ENCODE measurements around the gene FYB1.

Gene FYB1

DNA sequence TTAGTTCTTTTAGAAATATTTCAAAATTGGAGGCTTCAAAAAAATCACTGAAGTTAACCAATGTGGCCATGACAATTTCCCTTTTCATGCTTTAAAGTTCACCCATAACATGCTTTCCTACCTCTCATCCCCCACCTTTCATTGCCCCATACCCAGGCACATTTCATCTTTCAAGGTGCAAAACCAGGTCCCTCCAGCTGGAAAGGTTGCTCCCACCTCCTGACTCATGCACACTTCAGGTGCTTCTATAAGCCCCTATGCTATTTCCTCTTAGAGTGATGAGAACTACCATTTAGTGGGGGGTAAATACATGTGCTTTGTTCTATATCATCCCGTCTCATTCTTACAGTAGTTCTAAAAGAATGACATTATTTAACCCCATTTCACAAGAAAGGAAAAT is 15.4 kb downstream of the FYB1 start:
- no peak for DNase-seq (ENCODE audit: low read depth, low spot score)

DNA sequence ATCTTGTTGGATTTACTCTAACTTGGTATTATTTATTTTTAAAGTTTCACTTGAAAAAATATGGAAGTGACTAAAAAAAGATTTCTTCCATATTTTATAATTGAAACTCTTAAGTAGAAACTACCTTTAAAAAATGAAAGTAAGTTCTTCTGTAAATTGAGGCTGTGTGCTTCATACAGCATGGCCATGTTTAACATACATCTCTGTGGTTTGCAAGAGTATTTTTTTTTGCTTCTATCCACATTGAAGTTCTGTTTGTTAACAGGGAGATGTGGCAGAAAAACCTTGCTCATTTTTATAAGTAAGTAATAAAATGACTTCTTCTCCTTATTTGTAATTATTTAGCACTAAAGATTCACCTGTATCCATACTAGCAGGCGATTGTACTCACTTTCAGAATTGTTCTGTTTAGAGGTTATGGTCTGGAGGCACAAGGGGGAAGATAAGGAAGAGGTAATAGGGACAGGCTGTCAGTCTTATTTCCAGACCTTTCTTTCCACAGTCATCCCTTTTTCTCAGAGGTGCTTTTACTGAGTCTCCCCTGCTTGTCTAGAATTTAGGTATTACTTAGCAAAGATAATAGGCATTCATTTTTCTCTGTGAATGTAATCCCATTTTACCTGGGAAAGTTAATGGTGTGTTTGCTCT is 16.0 kb downstream of the FYB1 start:
- no peak for DNase-seq (ENCODE audit: low read depth, low spot score)

DNA sequence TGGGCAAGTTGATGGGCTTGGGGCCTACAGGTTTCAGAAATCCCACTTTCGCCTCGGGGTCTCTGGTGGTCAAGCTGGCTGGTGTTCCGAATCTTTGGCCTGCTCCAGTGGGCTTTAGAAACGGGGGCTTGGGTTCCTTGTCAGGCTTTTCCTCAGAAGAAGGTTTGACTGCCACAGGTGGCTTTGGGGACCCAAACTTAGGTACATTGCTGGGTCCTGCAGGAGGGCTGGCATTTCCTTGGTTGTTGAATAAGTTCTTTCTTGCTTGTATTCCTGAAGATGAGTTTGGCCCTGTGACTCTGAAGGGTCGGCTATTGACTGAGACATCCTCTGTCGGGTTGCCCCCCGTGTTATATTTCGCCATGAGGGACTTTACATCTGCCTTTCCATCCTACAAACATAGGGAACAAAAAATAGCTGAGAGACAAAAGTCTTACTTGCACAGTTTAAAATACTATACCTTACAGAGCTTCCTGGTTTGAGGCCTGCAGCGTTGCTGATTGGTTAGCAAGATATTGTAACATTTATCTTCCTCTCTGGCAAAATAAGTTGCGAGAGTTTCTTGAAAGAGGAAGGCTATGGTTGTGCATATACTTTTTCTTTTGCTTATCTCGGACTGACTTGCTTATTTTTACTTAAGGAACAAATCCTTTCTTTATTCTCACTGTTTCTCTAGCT is 16.6 kb downstream of the FYB1 start:
- no peak for DNase-seq (ENCODE audit: low read depth, low spot score)

DNA sequence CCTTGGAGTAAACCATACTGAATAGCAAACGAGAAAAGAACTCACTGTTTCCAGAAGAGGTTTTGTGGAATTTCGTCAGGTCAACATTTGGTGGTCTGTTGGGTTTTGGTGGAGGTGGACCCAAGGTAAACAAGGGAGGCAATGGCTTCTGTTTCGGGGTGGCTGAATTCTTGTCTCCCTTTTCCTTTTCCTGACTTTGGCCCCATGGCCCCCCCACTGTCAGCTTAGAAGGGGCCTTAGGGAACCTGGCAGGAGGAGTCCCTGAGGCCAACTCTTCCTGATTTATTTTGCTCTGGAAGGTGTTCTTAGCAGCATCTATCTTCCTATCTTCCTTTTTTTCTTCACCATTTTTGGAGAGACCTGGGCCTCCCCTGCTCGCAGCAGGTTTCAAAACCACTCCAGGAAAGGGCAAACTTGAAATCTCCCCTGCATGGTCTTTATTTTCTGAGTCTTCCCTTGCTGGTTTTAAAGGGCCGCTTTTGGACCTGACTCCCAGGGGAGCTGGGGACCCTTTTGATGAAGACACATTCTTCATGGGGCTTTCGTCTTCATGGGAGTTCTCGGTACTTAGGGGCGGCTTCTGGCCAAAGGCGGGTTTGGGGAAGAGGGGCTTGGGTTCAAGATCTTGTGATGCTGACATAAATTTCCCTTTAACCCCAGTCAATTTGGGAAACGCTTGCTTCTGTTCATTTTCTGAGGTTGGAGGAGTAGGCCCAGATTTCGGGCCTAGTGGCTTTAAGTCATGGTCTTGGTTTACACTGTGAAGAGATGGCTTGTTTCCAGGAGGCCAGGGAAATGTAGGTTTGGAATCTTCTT is 17.4 kb downstream of the FYB1 start:
- DNase-seq (ENCODE audit: low read depth, low spot score): no peak

DNA sequence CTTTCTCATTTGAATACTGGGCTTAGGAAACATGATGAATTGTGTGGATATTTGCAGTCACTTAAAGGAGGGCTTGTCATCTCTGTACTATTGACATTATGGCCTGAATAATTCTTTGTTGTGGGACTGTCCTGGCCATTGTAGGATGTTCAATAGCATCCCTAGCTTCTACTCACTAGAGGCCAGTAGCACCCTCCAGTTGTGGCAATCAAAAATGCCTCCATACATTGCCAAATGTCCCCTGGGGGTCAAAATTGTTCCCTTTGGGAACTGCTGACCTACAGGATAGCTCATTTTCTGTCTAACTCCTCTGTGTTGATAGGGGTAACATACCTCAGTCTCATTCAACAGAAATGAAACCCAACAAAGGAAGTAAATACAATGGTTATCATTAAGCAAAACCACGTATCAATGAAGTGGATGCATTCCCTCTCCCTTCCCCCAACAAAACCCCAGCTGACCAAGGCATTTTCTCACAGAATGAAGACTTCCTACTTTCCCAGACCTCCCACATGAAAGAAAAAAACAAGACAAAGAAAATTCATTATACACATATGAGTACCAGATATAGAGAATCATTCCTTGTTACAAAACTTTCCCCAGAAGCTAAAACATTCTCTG is 18.1 kb downstream of the FYB1 start:
- DNase-seq (ENCODE audit: low read depth, low spot score): no peak

DNA sequence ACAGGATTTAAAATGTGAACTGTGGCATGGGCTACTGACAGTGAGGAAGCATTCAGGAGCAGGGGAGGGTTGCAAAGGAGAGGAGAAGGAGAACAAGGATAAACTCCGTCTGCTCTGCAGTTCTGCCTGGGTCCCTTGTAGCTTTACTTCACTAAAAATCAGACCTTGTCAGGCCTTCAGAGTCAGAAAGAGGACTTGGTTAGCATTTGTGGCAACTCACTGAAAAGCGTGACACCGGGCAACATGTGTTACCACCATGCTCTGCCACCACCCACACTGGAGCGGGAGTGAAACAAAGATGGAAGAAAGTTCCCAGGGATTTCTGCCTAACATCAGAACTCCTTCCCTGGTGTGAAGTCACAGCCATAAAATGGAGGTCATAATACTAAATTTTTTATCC is 19.3 kb downstream of the FYB1 start:
- no peak for DNase-seq (ENCODE audit: low read depth, low spot score)

DNA sequence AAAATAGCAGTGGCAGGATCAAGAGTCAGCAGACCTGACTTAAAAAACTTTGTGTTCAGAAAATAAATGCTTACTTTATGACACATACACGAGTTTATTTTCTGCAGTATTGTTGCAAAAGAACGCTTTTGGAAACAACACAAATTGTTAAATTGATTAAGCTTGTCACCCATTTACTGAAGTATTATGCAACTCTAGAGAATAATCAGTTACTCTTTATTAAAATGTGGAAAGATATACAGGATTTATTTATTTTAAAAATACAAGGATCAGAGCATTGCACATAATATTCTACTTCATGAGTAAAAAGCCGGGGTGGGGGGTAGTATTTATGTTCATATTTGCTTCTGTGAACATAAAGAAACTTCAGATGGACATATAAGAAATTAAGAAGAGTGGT is 20.0 kb downstream of the FYB1 start:
- no peak for DNase-seq (ENCODE audit: low read depth, low spot score)

DNA sequence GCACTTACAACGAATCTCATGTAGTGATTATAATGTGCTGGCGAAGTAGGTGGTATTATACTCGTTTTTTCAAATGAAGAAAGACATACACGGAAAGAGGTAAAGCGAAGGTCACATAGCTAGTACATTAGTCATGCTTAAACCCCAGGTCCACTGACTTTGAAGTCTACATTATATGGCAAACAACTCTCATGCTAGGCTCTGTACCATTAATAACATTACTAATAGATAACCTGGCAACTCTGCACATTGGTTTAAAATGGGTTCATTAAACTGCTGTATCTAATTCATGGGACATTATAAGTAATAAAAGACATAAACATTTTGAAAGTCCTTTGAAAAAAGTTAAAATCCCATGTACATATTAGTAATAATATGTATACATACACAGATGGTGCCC is 21.2 kb downstream of the FYB1 start:
- DNase-seq (ENCODE audit: low read depth, low spot score): no peak

DNA sequence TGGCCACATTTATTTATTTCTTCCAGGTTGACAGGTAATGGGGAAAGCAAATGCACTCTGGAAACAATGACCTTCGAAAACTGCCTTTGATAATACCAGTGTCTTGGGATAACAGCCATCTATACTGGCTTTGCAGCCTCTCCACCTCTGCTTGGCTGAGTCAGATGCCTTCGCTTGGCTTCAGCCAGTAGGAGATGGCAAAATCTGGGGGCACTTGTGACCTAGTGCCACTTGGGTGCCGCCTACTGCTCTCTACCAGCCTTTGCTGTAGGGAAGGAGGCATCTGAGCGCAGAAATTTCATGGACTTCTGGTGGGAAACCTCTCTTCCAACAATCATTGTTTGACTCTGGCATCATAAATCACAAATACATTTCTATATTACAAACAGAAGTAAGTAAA is 21.8 kb downstream of the FYB1 start:
- DNase-seq (ENCODE audit: low read depth, low spot score): no peak

DNA sequence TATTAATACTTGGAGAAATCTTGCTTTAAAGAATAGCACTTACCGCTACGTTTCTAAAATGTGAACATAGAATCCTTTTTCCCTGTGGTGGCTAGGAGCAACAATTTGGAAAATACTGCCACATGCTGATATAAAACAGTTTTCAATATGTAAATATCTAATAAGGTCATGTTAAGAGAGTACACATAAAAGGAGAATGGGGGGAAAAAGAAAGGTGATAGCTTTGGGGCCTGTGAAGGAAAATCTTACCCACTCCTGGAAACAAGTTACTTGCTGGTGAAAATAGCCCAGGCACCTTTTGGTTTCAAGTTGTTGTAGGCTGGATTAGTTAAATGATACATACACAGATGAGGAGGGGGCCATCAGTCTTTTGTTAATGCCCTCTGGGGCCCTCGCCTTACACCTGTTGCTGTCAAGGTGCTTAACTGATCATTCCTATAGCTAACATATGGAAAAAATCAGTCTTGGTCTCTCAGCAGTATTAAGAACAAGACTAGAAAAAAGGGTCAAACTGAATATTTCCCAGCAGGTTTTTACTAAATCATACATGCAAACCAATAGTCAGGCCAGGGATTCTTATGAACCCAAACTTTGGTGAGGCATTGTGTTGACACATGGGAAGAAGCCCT is 24.1 kb downstream of the FYB1 start:
- no peak for DNase-seq (ENCODE audit: low read depth, low spot score)

DNA sequence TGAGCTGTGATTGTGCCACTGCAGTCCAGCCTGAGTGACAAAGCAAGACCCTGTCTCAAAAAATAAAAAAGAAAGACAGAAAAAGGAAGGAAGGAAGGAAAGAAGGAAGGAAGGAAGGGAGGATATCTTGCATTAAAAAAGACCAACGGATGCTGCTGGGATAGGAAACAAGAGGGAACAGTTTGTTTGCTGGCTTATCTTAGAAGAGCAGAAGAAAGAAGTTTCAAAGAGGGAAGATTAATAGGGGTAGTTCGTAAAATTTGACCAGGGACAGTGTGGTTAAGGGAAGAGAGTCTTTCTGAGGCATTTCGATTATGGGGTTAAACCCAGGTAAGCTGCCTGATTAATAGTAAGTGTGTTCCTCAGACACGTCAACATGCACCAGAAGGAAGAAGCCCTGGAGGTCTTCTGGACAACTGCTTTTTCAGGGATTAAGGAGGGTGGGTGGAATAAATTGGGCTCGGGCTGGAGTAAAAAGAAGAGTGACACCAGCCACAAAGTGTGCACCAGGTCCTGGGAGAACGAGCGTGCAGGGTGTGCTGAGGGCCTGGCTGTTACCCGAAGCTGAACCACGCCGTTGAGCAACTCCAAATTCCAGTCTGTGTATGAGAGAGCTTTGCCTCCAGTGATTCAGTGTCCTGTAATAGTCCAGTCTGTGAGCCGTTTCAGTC is 24.8 kb downstream of the FYB1 start:
- no peak for DNase-seq (ENCODE audit: low read depth, low spot score)

DNA sequence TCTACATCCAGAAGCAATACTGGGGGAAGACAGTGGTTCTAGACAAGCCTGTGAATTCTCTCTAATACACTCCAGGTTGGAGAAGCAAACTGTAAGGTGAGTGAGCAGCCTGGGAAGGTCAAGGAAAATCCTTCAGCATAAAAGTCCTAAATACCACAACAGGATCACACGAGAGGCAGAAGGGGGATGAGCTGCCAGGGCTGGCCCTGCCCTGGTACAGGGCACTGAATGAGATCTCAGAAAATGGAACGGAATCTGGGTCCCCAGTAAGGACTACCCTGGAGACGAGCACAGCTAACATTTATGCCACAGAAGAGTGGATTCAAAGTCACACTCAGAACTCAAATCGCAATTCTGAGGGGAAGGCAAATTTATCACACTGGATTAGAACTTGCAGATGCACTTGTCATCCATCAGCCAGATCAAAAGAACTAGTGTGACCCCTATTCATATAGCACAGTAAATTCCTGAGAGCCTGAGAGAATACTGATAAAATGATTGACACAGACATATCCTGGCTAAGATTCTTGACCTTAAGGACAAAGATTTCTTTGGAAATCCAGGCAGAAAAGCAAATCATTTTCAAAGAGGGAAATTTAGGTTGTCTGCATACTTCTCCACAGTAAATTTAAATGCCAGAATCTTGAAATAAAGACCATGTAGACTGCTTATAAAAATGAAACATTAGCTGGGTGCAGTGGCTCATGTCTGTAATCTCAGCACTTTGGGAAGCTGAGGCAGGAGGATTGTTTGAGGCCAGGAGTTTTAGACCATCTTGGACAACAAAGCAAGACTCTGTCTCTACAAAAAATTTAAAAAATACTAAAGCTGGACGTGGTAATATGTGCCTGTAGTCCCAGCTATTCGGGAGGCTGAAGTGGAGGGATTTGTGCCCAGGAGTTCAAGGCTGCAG is 25.6 kb downstream of the FYB1 start:
- DNase-seq (ENCODE audit: low read depth, low spot score): no peak

DNA sequence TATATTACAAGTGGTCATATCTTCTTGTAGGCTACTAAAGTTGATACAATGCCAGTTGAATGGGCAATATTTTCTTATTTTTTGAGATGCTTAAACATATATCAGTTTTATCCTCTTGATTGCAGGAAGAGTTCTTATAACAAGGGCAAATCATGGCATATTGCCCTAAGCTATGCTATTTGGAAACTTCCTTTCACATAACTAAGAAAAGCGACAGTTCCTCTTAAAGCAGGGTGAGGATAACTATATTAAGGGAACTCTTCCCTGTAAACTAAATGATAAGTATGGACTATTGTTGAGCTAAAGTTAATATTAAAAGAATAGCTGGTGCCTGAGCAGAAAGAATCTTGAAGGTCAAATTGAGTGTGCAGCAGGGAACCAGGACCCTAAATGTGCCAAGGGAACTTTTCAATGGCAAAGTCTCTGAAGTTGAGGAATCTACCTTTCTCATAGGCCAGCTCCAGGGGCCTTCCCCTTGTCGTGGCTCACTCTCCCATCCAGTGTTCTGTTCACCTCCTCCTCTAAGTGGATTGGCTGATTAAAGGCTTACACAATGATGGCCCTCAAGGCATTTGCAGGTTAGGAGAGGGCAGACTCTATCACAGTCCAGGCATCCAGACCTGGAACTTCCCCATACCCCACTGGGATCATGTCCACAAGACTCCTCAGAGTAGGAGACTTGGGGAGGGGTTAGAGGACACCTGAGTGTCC is 26.8 kb downstream of the FYB1 start:
- no peak for DNase-seq (ENCODE audit: low read depth, low spot score)

DNA sequence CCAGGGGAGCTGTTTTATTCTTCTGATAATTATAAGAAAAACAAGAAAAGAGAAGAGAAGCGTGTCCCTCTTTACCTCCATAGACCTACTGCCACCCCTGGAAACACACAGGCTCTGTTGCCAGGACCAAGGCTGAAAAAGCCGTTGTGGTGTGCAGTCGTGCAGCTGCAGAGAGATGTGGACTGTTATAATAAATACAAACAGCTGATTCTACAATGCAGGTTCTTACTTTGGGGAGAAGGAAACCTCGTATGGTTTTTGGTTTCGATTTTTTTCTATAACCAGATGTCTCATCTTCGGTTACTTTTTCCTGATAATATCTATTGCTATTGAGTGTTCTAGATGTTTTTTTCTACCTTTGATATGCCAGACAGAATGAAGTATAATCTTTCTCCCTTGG is 28.1 kb downstream of the FYB1 start:
- DNase-seq (ENCODE audit: low read depth, low spot score): no peak

DNA sequence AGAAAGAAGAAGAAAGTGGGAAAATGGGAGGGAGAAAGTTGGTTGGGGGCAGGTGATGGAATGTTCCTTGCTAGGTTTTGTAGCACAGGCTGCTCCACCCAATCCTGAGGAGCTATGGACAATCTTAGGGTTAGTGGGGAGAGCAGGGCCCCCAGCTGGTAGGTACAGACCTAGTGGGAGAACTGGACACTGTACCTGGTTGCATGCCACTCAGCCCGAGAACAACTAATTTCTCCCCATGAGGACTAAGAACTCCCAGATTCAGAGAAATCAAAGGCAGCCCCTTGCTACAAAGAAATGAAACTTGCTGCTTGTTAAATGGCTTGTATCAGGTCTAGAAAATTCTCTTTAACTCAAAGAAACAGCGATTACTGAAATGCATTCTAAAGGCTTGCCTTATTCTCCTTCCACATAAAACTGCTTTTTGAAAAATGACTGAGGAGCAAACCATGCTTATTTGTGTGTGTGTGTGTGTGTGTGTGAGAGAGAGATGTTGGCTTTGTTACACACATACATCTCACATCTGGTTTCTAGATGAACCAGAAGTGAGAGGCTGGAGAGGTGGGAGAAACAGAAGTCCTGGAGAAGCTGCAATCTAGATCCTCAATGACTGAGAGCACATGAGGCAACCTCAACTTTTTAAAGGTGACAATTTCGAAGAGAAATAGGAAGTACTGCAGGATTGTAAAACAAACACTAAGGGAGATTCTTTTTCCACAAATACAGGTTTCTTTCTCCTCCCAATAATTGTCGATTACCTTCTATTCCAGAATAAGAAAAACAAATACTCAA is 28.9 kb downstream of the FYB1 start:
- no peak for DNase-seq (ENCODE audit: low read depth, low spot score)

DNA sequence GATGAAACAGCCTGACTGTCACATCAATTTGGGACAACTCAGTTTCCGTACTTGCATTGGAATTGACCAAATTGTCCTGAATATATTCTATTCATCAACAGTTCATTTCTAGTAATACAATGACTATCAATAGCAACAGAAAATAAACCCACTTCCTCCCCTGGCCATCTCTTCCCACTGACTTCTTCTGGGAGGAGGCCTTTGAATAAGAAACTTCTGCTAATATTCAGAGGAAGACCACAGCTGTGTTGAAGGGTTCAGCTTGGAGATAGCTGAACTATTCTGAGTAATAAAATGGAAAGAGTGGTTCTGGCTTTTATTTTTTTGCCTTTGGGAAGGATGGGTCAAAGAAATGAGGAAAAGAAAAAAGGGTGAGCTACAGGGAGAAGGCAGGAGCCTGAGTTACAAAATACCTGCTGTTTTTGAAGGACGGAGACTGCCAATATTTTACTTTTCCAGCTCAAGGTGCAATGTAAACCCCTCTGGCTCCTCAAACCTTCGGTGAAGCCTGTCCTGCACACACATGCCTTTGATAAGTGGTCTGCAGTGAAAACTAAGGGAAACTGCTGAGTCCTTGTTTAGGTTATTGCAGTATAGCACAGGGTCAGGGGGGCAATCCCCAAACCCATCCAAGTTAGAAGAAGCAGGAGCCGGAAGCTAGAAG is 29.9 kb downstream of the FYB1 start:
- DNase-seq (ENCODE audit: low read depth, low spot score): no peak

DNA sequence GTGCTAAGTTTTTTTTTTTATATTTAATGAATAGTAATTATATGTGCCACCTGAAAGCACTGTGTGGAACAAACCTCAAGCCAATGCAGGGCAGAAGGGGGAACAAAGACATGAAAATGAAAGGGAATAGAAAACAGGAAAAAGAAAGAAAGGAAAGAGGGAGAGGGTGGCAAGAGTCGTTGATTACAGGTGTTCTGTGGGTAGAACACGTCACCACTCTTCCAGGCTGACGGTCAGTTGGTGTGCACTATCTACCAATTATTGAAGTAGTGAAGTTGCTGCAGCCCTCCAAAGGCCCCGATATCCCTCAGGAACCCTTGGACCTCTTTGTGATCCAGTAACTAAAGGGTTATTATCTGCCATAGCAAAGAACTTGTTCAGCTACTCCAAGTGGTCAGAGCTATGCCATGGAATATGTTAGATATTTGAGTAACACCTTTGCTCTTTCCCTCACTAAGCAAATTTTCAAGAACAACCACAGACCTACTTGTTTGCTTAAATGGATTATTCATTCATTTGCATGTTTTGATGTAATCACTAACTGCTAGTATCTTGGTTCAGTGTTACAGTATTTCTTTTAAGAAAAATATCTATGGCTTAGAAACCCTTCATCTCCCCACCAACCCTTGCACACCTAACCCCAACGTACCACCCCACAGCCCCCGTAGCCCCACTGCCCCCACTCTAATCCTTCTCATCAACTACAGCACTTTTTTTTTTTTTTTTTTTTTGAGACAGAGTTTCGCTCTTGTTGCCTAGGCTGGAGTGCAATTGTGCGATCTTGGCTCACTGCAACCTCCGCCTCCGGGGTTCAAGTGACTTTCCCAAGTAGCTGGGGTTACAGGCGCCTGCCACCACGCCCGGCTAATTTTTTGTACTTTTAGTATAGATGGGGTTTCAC is 31.3 kb downstream of the FYB1 start:
- DNase-seq (ENCODE audit: low read depth, low spot score): no peak

Data from ELF-1 (cell line).